Measurements from ENCODE around the gene BCL2L15. TPM values are rescaled to one million over a fixed set of nuclear protein-coding genes. Genes with fewer than 3 reads are reported as not detected.

BCL2L15 gene
- total RNA-seq, 1 donor from 2014 or later = 0.14 TPM

DNA sequence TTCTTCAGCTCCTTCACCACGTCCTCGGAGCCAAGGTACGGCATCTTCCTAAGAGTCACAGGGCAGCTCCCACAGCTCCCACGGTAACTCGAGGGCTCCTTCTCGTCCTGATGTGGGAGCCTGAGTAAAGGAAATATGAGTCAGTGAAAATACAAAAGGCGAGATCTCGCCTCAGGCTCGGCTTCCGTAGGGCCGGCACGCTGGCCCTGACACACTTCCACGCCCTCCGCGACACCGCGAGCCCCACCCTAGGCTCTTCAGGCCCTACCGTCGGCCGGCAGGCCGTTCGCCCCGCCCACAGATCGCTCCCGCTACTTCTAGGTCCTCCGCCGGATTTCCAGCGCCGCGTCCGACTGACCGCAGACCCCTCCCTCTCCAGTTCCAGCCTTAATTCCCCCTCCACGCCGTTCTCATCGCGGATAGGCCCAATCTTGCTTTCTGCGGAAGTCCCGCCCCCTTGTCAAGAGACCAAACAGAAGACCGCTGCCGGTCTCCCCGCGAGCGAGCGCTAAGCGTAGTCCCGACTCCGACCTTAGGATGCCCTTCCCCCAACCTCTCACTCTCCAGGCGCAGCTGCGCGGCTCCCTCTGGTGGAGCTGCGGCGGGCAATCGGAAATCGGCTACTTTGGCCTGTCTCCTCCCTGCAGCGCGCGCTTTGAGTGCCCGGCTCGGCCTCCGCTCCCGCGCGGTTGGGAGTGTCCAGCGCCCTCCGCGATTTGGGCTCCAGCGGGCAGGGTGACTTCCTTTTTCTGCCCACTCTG lies 17.5 kb upstream of the BCL2L15 start, which contains the start of the genes AP4B1 and DCLRE1B:
Gene AP4B1, minus strand, starts transcription at position 126 of the 761 bp plus-strand sequence. Its CDS starts 82 bp downstream, at position 44.
Gene DCLRE1B, plus strand, starts transcription at position 653 of the 761 bp plus-strand sequence. CDS start 261 bp downstream, outside the sequence.
- Histone ChIP-seq H3K4me3 (ENCODE audit: insufficient read depth, low read depth, low read length) (peak within 1 kb of the TSS; percentile 86), H3K27me3 (ENCODE audit: insufficient read depth, low read length) (no peaks in the 10 kb centered on the region), H3K9me3 (ENCODE audit: insufficient read depth, low read depth, low read length) (no peaks in the 10 kb centered on the region), H3K4me2 (ENCODE audit: low read length) (peak within 1 kb of the TSS; percentile 98), H3K36me3 (ENCODE audit: insufficient read depth, low read length) (peaks cover 16% of the 10 kb centered on the region), H2AFZ (ENCODE audit: low read depth, low read length) (peak within 1 kb of the TSS; percentile 96), H3K4me1 (ENCODE audit: insufficient read depth, low read length) (peaks cover 9% of the 10 kb centered on the region), H3K79me2 (ENCODE audit: insufficient read depth, low read length) (peaks cover 47% of the 10 kb centered on the region), H3K9ac (ENCODE audit: low read length) (peak within 1 kb of the TSS; percentile 89), H3K27ac (ENCODE audit: low read depth, low read length) (peak within 1 kb of the TSS; percentile 87), H4K20me1 (ENCODE audit: insufficient read depth, low read length) (no peaks in the 10 kb centered on the region)
- no peaks in the 10 kb centered on the region for H3K27me3 Mint-ChIP-seq (ENCODE audit: low read depth, unreplicated experiment)
- DNase-seq (ENCODE audit: low read depth) (peak; percentile 100), FAIRE-seq (peak; percentile 20)
- H3K36me3 Mint-ChIP-seq (ENCODE audit: low read depth, unreplicated experiment) = peaks cover 2% of the 10 kb centered on the region
- TF ChIP-seq, protein P1, sequence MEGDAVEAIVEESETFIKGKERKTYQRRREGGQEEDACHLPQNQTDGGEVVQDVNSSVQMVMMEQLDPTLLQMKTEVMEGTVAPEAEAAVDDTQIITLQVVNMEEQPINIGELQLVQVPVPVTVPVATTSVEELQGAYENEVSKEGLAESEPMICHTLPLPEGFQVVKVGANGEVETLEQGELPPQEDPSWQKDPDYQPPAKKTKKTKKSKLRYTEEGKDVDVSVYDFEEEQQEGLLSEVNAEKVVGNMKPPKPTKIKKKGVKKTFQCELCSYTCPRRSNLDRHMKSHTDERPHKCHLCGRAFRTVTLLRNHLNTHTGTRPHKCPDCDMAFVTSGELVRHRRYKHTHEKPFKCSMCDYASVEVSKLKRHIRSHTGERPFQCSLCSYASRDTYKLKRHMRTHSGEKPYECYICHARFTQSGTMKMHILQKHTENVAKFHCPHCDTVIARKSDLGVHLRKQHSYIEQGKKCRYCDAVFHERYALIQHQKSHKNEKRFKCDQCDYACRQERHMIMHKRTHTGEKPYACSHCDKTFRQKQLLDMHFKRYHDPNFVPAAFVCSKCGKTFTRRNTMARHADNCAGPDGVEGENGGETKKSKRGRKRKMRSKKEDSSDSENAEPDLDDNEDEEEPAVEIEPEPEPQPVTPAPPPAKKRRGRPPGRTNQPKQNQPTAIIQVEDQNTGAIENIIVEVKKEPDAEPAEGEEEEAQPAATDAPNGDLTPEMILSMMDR (IDR thresholded peaks at IDR 0.05; ENCODE audit: insufficient read depth, low read depth, low read length) = peak; percentile 30
- TF ChIP-seq EZH2 (IDR thresholded peaks at IDR 0.05; ENCODE audit: insufficient read depth, low read length) = no peak
- H3K4me3 Mint-ChIP-seq (ENCODE audit: unreplicated experiment) = peak within 1 kb of the TSS; percentile 92
- H3K27ac Mint-ChIP-seq (ENCODE audit: unreplicated experiment) = peak within 1 kb of the TSS; percentile 94
- H3K4me1 Mint-ChIP-seq (ENCODE audit: low read depth, unreplicated experiment) = peaks cover 5% of the 10 kb centered on the region
- no peaks in the 10 kb centered on the region for H3K9me3 Mint-ChIP-seq (ENCODE audit: unreplicated experiment)

DNA sequence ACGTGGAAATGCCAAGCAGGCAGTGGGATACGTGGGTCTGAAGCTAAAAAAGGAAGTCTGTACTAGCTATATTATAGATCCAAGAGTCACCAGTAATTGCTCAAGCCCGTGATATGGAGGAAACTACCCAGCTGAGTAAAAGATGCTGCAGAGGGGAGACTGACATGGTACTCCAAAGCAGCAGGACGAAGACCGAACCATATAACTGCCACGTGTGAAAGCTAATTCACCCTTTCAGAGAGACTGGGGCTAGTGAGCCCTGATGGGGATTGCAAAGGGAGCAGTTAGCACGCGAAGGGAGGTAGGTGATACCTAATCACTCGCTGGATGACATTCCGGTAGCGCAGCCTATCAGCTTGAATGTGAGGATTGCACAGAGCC lies 16.9 kb upstream of the BCL2L15 start:
- H4K20me1 ChIP-seq (ENCODE audit: insufficient read depth, low read length) = no peaks in the 10 kb centered on the region
- H3K4me1 ChIP-seq (ENCODE audit: insufficient read depth, low read length) = peaks cover 9% of the 10 kb centered on the region
- no peak for DNase-seq (ENCODE audit: low read depth)
- TF ChIP-seq EZH2 (IDR thresholded peaks at IDR 0.05; ENCODE audit: insufficient read depth, low read length) = no peak
- TF ChIP-seq, protein P1 (IDR thresholded peaks at IDR 0.05; ENCODE audit: insufficient read depth, low read depth, low read length) = no peak
- FAIRE-seq = no peak
- H3K4me2 ChIP-seq (ENCODE audit: low read length) = peak overlapping the region; percentile 87
- H3K9me3 Mint-ChIP-seq (ENCODE audit: unreplicated experiment) = no peaks in the 10 kb centered on the region
- H3K36me3 Mint-ChIP-seq (ENCODE audit: low read depth, unreplicated experiment) = peaks cover 4% of the 10 kb centered on the region
- H2AFZ ChIP-seq (ENCODE audit: low read depth, low read length) = peak overlapping the region; percentile 72
- H3K4me3 Mint-ChIP-seq (ENCODE audit: unreplicated experiment) = peak overlapping the region; percentile 92
- peaks cover 21% of the 10 kb centered on the region for H3K36me3 ChIP-seq (ENCODE audit: insufficient read depth, low read length)
- H3K27ac ChIP-seq (ENCODE audit: low read depth, low read length) = peak overlapping the region; percentile 87
- H3K27ac Mint-ChIP-seq (ENCODE audit: unreplicated experiment) = peak overlapping the region; percentile 94
- H3K9me3 ChIP-seq (ENCODE audit: insufficient read depth, low read depth, low read length) = no peaks in the 10 kb centered on the region
- peaks cover 47% of the 10 kb centered on the region for H3K79me2 ChIP-seq (ENCODE audit: insufficient read depth, low read length)
- no peaks in the 10 kb centered on the region for H3K27me3 ChIP-seq (ENCODE audit: insufficient read depth, low read length)
- no peaks in the 10 kb centered on the region for H3K27me3 Mint-ChIP-seq (ENCODE audit: low read depth, unreplicated experiment)
- peaks cover 5% of the 10 kb centered on the region for H3K4me1 Mint-ChIP-seq (ENCODE audit: low read depth, unreplicated experiment)
- H3K4me3 ChIP-seq (ENCODE audit: insufficient read depth, low read depth, low read length) = peak overlapping the region; percentile 86
- H3K9ac ChIP-seq (ENCODE audit: low read length) = peak overlapping the region; percentile 89
